ENCODE data around the gene TMA7B. TPM values are rescaled to one million over a fixed set of nuclear protein-coding genes. Genes with fewer than 3 reads are reported as not detected.

The TMA7B gene
- total RNA-seq, 1 donor from 2014 or later: 0.47 TPM

- DNase-seq (ENCODE audit: low spot score): no peak
Measured at GRCh38 chr22:39952347-39952746, 7.8 kb upstream of the TMA7B start.

GRCh38 chr22:39953101-39953500 is 7.1 kb upstream of the TMA7B start:
- DNase-seq (ENCODE audit: low spot score): no peak

DNA sequence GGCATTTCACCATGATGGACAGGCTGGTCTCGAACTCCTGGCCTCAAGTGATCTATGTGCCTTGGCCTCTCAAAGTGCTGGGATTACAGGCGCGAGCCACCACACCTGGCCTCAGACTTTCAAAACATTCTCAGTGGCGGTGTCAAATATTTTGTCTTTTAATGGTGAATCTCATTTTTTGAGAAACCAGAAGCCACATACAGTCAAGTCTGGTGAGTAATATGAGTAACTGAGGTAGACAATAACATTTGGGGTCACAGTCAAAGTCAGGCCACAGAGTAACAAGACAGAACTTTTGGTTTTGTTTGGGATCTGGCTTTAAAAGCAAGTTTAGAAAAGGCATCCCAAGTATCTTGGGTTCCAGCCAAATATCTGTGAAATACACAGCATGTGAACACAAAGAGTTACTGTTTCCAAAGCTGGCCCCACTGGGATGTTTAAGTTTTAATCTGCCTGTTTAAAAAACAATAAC is 5.6 kb upstream of the TMA7B start:
- DNase-seq (ENCODE audit: low spot score): no peak

DNA sequence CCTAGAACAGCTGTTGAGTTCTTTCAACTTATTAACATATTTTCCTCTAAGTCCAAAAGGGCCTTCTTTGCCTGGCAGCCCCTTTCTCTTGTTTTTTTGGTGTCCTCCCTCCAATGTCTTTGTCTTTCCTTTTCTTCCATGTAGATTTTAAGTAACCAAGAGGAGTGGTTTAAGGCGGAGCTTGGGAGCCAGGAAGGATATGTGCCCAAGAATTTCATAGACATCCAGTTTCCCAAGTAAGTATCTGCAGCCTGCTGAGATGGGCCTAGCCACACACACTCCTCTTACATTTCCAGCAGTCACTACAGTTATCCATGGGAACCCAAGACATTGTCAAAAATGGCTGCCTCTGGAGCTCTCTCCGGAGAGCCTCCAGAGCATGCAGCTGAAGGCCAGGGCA is 4.5 kb upstream of the TMA7B start:
- DNase-seq (ENCODE audit: low spot score): no peak

- no peak for DNase-seq (ENCODE audit: low spot score)
Measured at GRCh38 chr22:39956932-39957664, 3.1 kb upstream of the TMA7B start.

DNA sequence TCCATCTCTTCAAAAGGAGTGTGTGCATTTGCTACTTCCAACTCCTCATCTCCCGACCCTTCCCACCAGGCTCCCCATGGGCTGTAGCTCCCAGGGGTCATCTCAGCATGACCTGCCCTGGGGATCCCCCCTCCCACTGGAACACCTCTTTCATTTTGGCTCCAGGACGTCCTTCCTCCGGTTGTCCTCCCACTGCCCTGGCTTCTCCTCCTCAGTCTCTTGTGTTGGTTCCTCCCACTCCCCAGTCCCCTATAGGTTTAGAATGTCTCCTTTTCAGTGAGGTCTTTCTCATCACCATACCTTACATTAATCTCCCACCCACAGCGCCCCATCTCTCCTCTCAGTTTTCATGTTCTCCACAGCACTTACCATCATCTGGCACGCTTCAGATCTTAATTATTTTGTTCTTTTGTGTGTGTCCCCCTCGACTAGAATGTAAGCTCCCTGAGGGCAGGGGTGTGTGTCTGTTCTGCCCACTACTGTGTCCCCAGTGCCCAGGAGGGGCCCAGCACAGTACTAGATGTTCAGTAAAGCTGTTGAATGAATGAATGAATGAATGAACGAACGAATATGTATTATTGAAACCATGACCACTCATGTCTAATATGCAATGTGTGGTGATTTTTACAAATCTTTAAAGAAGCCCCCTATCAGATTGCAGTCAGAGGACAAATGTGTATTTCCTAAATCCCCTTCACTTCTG is 2.0 kb upstream of the TMA7B start:
- no peak for DNase-seq (ENCODE audit: low spot score)

GRCh38 chr22:39958949-39959639 is 1.1 kb upstream of the TMA7B start:
- DNase-seq (ENCODE audit: low spot score): no peak

DNA sequence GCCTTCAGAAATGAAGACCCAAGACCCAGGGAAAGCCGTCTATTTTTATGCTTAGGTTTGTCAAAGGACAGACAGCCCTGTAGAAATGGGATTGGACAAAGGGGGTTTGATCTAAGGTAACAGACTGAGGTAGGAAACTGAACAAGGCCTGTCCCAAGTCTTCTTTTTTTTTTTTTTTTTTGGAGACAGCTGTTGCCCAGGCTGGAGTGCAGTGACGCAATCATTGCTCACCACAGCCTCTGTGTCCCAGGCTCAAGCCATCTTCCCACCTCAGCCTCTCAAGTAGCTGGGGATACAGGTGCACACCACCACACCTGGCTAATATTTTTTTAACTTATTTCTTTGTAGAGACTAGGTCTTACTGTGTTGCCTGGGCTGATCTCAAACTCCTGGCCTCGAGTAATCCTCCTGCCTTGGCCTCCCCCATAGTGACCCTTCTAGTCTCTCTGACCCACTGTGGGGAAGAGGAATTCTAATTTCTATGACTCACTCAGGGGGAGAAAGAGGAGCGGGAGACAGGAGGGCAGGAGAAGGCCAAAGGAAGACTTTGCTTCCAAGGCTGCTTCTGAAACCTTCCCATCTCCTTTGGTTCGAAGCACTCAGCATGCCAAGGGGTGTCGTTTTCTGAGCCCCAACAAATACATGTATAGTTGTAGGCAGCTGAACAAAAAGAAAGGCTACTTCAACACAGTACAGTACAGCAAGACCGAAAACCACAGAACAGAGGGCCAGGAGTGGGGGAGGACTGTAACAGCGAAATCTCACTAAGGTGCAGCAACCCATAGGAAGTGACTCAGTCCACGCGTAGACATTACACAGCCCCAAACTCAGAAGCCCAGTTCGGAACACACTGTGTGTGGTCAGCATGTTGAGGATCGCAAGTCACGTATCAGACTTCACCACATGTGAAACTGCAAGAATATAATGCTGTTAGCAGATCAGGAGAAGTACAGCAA is 872 bp downstream of the TMA7B start:
- DNase-seq (ENCODE audit: low spot score): no peak

GRCh38 chr22:39962071-39962470 is 1.9 kb downstream of the TMA7B start:
- DNase-seq (ENCODE audit: low spot score): no peak

DNA sequence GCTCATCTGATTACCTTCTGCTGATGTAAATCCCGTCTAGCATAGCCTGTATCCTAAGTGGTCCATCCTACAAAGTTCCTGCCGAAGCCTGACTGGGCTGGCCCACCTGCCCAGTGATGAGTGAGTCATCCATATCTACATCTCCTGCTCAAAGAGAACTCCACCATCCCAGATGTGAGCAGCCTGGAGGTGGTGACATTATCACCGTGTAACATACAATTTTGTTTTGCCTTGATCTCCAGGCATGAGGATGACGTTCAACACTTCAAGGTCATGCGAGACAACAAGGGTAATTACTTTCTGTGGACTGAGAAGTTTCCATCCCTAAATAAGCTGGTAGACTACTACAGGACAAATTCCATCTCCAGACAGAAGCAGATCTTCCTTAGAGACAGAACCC is 5.6 kb downstream of the TMA7B start:
- no peak for DNase-seq (ENCODE audit: low spot score)

- DNase-seq (ENCODE audit: low spot score): no peak
Measured at GRCh38 chr22:39966470-39966869, 6.3 kb downstream of the TMA7B start.

DNA sequence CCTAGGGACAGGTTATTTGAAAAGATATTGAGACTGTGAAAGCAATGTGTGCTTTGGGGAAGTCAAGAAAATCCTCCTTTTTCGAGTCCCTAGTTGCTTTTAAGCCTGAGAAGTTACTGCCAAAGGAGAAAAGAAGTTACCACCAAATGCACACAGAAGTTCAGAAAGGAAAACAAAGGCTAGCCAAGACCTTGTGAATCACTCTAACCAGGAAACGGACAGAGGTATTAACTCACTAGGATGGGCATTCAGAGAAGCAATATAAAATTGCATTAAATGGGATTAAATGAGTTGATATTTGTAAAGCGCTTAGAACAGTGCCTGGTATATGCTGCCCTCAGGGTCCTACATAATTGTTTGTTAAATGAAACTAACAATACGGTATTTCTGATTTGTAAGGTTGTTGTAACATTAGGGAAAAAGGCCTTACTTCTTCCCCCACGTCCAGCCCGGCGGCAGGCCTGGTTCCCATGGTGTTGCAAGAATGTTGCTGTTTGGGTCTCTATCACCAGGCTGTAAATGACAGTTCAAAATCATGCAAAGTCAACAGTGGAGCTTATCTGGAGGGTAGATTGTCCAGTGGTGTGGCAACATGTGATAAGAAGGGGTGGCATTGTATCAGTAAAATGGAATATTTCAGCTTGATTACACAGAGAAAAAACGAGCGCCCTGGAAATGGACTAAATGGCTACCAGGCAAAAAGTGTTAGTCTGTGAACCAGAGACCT is 7.1 kb downstream of the TMA7B start:
- no peak for DNase-seq (ENCODE audit: low spot score)

DNA sequence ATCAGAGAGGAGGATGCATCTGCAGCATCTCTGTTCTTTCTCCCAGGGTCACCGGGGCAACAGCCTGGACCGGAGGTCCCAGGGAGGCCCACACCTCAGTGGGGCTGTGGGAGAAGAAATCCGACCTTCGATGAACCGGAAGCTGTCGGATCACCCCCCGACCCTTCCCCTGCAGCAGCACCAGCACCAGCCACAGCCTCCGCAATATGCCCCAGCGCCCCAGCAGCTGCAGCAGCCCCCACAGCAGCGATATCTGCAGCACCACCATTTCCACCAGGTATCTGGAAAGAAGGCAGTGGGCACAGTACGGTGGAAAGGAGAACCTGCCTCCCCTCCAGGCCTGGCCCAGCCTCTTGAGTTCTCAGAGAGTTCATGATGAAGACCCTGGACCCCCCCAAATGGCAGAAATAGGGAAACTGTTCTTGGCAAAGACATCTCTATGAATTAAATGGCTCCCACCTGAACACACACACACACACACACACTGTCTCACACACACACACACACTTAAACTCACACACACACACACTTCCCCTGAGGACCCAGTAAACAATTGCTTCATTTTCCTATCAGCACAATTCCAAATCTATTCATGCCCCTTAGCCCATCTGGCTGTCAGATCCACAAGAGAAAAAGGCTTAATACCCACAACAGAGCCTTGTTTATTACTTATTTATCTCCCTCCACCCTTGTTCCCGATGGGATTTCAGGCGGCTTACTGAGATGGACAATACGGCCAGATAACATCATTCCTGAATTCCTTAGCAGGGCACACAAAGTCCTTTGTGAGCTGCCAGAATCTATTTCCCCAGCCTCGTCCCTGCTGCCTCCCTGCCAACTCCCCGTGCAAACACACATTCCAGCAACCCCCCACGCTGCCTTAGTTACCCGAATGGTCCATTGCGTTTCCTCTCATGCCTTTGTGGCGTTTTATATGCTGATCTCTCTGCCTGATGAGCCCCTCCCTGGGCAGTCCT is 8.1 kb downstream of the TMA7B start:
- no peak for DNase-seq (ENCODE audit: low spot score)

GRCh38 chr22:39970742-39971141 is 10.5 kb downstream of the TMA7B start:
- DNase-seq (ENCODE audit: low spot score): no peak

GRCh38 chr22:39972641-39973040 is 12.4 kb downstream of the TMA7B start:
- no peak for DNase-seq (ENCODE audit: low spot score)

DNA sequence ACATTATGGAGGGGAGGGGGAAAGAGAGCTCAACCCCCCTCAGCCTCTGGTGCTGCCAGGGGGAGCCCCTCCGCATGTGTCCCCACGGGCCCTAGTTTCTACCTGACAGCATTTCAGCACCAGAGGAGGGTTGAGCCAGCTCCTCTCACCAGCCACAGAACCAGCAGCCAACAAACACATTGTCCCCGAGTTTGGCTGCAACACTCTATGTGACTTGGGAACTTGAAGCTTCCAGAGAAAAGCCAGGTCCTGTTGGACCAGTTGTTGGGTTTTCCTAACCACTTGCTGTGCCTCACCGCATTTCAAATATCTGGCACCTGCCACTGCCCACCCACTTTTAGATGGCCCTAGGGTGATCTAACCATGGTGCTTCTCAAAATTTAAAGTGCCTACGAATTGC is 13.5 kb downstream of the TMA7B start:
- no peak for DNase-seq (ENCODE audit: low spot score)

- DNase-seq (ENCODE audit: low spot score): no peak
Measured at GRCh38 chr22:39974065-39974464, 13.9 kb downstream of the TMA7B start.

GRCh38 chr22:39979048-39979447 is 18.9 kb downstream of the TMA7B start:
- no peak for DNase-seq (ENCODE audit: low spot score)

DNA sequence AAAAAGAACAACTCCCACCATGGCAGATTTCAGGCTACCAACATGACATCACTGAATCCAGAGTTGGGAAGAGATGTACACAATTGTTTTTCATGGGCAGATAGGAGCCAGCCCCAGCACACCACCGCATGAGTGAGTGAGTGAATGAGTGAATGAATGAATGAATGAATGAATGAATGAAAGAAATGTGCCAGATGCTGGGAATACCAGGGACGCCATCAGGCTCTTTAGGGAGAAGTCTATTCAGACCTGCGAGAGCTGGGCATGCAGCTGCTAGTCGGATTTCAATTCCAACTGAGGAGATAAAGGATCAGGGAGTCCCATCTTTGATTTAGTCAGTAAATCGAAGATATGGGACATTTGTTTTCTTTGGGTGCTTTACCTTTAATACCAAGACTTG is 19.3 kb downstream of the TMA7B start:
- DNase-seq (ENCODE audit: low spot score): no peak

- DNase-seq (ENCODE audit: low spot score): no peak
Measured at GRCh38 chr22:39980596-39980995, 20.4 kb downstream of the TMA7B start.

All from ureter (tissue), 1 donor.